HepG2 (cell line): Measurements from ENCODE around the gene MIOS. TPM values are rescaled to one million over a fixed set of nuclear protein-coding genes. Genes with fewer than 3 reads are reported as not detected.

Source experiments
- ATAC-seq: fragments of 200-7000 bp; cut with Tn5 transposase; 3 replicates; pipeline ENCODE4 v1.9.1; 2020; ENCODE audit warnings: mild to moderate bottlenecking, moderate library complexity
- BruUV-seq: library from RNA; stranded (reverse); fragments of 400-500 nt; replicated peaks from 2 replicates; lab custom pipeline; 2021; lab: Mats Ljungman, UMichigan
- CTCF ChIA-PET: fragments of 300-600 bp; formaldehyde crosslinking; extraction: SDS; loops from one replicate; lab custom pipeline; 2021; ENCODE audit warnings: low total read pairs, inconsistent platforms, low intra/inter-chr PET ratio; lab: Yijun Ruan, JAX
- POLR2A ChIA-PET: fragments of 350-600 bp; sonication (Branson Sonifier 250); formaldehyde crosslinking; loops from one replicate; lab custom pipeline; 2020; ENCODE audit warnings: antibody characterized with exemption, inconsistent platforms; lab: Yijun Ruan, JAX
- DNase-seq: peaks from one replicate; pipeline ENCODE4 v3.0.0-alpha.2; 2015; ENCODE audit warnings: low spot score
- FAIRE-seq: peaks from 3 replicates; lab custom pipeline; 2011; peaks lifted over from hg19 to GRCh38; lab: Jason Lieb, UNC
- H2AFZ ChIP-seq: one replicate; pipeline ENCODE4 v1.6.1; 2011; ENCODE audit warnings: low read length, inconsistent platforms
- H3K27ac ChIP-seq: fragments of 300-600 bp; 3 replicates; pipeline ENCODE4 v1.8.0; 2011; ENCODE audit warnings: mixed run types, mild to moderate bottlenecking, mixed read lengths, low read length, inconsistent platforms; ENCODE audit not compliant: insufficient read depth; ENCODE audit errors: extremely low read length
- H3K27me3 ChIP-seq, 2 experiments: fragments of 200-600 bp in 1 of 2; 2 replicates in 1 of 2; 3 replicates in 1 of 2; pipeline versions ENCODE4 v1.6.0 to v1.8.0; 2011; ENCODE audit warnings: low read length in 2 of 2, mild to moderate bottlenecking in 2 of 2, moderate library complexity in 2 of 2, inconsistent platforms in 1 of 2; ENCODE audit not compliant: insufficient read depth in 2 of 2, control insufficient read depth in 1 of 2
- H3K36me3 ChIP-seq, 2 experiments: fragments of 200-600 bp in 1 of 2; replicated peaks in 1 of 2; 2 replicates in 1 of 2; 3 replicates in 1 of 2; pipeline versions ENCODE4 v1.5.1 to v1.8.0; 2011; ENCODE audit warnings: low read length in 2 of 2, inconsistent platforms in 1 of 2; ENCODE audit not compliant: insufficient read depth in 2 of 2, control insufficient read depth in 1 of 2
- H3K4me1 ChIP-seq: 2 replicates; pipeline ENCODE4 v1.5.1; 2012; ENCODE audit warnings: low read length, inconsistent platforms; ENCODE audit not compliant: insufficient read depth
- H3K4me2 ChIP-seq: 2 replicates; pipeline ENCODE4 v1.6.0; 2011; ENCODE audit warnings: low read depth, low read length, inconsistent platforms
- H3K4me3 ChIP-seq, 3 experiments: fragments of 200-600 bp in 1 of 3; sonication (generic), shearing (Covaris generic) in 1 of 3; replicated peaks in 1 of 3; 2 replicates each; pipeline ENCODE4 v1.5.1; 2011 to 2016; ENCODE audit warnings: low read length in 3 of 3, inconsistent platforms in 2 of 3, low read depth in 2 of 3, mild to moderate bottlenecking in 2 of 3, control low read depth in 1 of 3, mixed read lengths in 1 of 3; ENCODE audit not compliant: insufficient read depth in 1 of 3
- H3K79me2 ChIP-seq: one replicate; pipeline ENCODE4 v1.6.1; 2011; ENCODE audit warnings: low read length, inconsistent platforms; ENCODE audit not compliant: insufficient read depth
- H3K9ac ChIP-seq: 2 replicates; pipeline ENCODE4 v1.6.0; 2011; ENCODE audit warnings: mild to moderate bottlenecking, low read depth, low read length, inconsistent platforms; ENCODE audit not compliant: insufficient read depth
- H3K9me3 ChIP-seq: 2 replicates; pipeline ENCODE4 v1.5.1; 2012; ENCODE audit warnings: mild to moderate bottlenecking, low read length
- H4K20me1 ChIP-seq: 2 replicates; pipeline ENCODE4 v1.6.0; 2011; ENCODE audit warnings: inconsistent platforms, mild to moderate bottlenecking, low read length, moderate library complexity; ENCODE audit not compliant: insufficient read depth
- CBX1 ChIP-seq: IDR thresholded peaks from one replicate; pipeline ENCODE4 v1.6.1; 2016; ENCODE audit warnings: antibody characterized with exemption, low read depth
- GTF2F1 ChIP-seq: fragments of 150-350 bp; IDR thresholded peaks from 2 replicates; pipeline ENCODE4 v1.6.1; 2014; ENCODE audit warnings: low read length
- HNF4A ChIP-seq: sonication (generic); formaldehyde crosslinking; IDR thresholded peaks from 2 replicates; pipeline ENCODE4 v1.4.0; 2020; ENCODE audit warnings: missing genetic modification reagents
- PHB2 ChIP-seq: fragments of 450-650 bp; IDR thresholded peaks from 2 replicates; pipeline ENCODE4 v1.6.1; 2018; ENCODE audit not compliant: partially characterized antibody
- PTBP1 ChIP-seq: fragments of 200-400 bp; formaldehyde crosslinking; IDR thresholded peaks from 2 replicates; pipeline ENCODE4 v1.6.1; 2018; ENCODE audit warnings: low read length, low read depth; ENCODE audit not compliant: poor library complexity, severe bottlenecking
- RAD51 ChIP-seq: fragments of 450-650 bp; IDR thresholded peaks from 2 replicates; pipeline ENCODE4 v1.6.1; 2016; ENCODE audit warnings: borderline replicate concordance
- RBM22 ChIP-seq: fragments of 200-400 bp; formaldehyde crosslinking; optimal IDR thresholded peaks from 2 replicates; pipeline ENCODE3; 2017; ENCODE audit warnings: mild to moderate bottlenecking, low read length, moderate library complexity
- RXRA ChIP-seq: sonication (generic); formaldehyde crosslinking; IDR thresholded peaks from 2 replicates; pipeline ENCODE4 v1.5.1; 2020; ENCODE audit warnings: missing genetic modification reagents
- SPEN ChIP-seq: sonication (generic); formaldehyde crosslinking; IDR thresholded peaks from 2 replicates; pipeline ENCODE4 v1.5.1; 2020; ENCODE audit warnings: low read depth, mild to moderate bottlenecking, missing genetic modification reagents
- ZBTB10 ChIP-seq: sonication (generic); formaldehyde crosslinking; IDR thresholded peaks from 2 replicates; pipeline ENCODE4 v1.4.0; 2020; ENCODE audit warnings: missing genetic modification reagents, borderline replicate concordance
- ZNF432 ChIP-seq: sonication (generic); formaldehyde crosslinking; IDR thresholded peaks from 2 replicates; pipeline ENCODE4 v1.5.0; 2020; ENCODE audit warnings: missing genetic modification reagents, mild to moderate bottlenecking, borderline replicate concordance
- ZNF7 ChIP-seq: IDR thresholded peaks from 2 replicates; pipeline ENCODE4 v1.6.1; 2016; ENCODE audit warnings: missing biosample characterization, missing genetic modification reagents
- WGBS: methylation state at CpG from one replicate; pipeline ENCODE4 v1.1.6; 2017; ENCODE audit warnings: low lambda C conversion rate; 5-methylcytosine and 5-hydroxymethylcytosine counted together
- in situ Hi-C: cut with HindIII; loops from 2 replicates; pipeline ENCODE4 v1.10.0; 2017; ENCODE audit warnings: low pct_unique_long_range_greater_than_20kb; ENCODE audit not compliant: extremely low pct_ligation_motif_present
- intact Hi-C: fragments of 100-400 bp; cut with micrococcal nuclease; formaldehyde crosslinking; loops from one replicate; pipeline ENCODE4 v1.10.0; 2022; ENCODE audit not compliant: unreplicated experiment
- polyA plus RNA-seq, 8 experiments: library from polyadenylated mRNA; depleted of rRNA in 3 of 8; stranded (reverse) in 7 of 8; unstranded in 1 of 8; fragments of >200 nt; fragmentation: Illumina TruSeq in 4 of 8; extraction: Trizol in 4 of 8; gene quantifications; 2 replicates each; pipeline versions ENCODE4 v1.2.1 to v1.2.3, GENCODE V29; 2011 to 2016; ENCODE audit warnings: low read depth in 4 of 8, missing spikeins in 1 of 8, mixed read lengths in 1 of 8; ENCODE audit not compliant: insufficient read depth in 1 of 8
- total RNA-seq, 5 experiments: library from RNA; depleted of rRNA; stranded (reverse); fragments of >200 nt; fragmentation: Illumina TruSeq; extraction: Trizol; gene quantifications; 2 replicates each; pipeline ENCODE4 v1.2.3, GENCODE V29; 2016; ENCODE audit warnings: low read depth in 1 of 5

Gene MIOS
- total and polyA plus RNA-seq, 2 of the 13 experiments (the other 11 are each of a cell fraction or from before 2014, with no cell fraction given), result 15.2 to 33.5 TPM

- ChIA-PET POLR2A (interaction anchor here (1.7 kb wide), 1 partner anchor 72 kb away, joined by 4 read pairs; the partner anchor contains the start of gene UMAD1), CTCF (no interaction called here)
- DNase-seq, result no peak
- Histone ChIP-seq H3K4me1 (peaks cover 42% of the 10 kb centered on the region), H3K79me2 (peaks cover 49% of the 10 kb centered on the region), H3K27ac (no peak overlapping the region), H3K4me2 (peak overlapping the region; percentile 76), H3K9me3 (no peaks in the 10 kb centered on the region), H3K36me3 (peaks cover 2 to 15% of the 10 kb centered on the region in 2 experiments; a peak in 3 of 5 replicates), H2AFZ (no peak overlapping the region), H4K20me1 (no peaks in the 10 kb centered on the region), H3K9ac (peak overlapping the region; percentile 89), H3K27me3 (no peaks in the 10 kb centered on the region), H3K4me3 (peak overlapping the region; percentile 67 to 83 (median 79); a peak in 4 of 6 replicates)
- no peak for ATAC-seq
- in situ Hi-C loops (no loop called here), intact Hi-C loops (no loop called here)
- no peak for TF ChIP-seq PHB2
- TF ChIP-seq ZNF432 (CRISPR knock-in tag), result no peak
- no peak for TF ChIP-seq PTBP1
- TF ChIP-seq ZNF7 (CRISPR knock-in tag), result no peak
- FAIRE-seq, result no peak
- WGBS, result 94% methylated on average over 4 of the region's 4 CpGs
- no TSS peak for BruUV-seq
Measured at GRCh38 chr7:7568553-7568952, 1.9 kb downstream of the MIOS start.

- Histone ChIP-seq H3K4me2 (peak overlapping the region; percentile 76), H3K79me2 (peaks cover 49% of the 10 kb centered on the region), H2AFZ (no peak overlapping the region), H3K27me3 (no peaks in the 10 kb centered on the region), H3K4me1 (peaks cover 37% of the 10 kb centered on the region), H3K27ac (no peak overlapping the region), H3K9me3 (no peaks in the 10 kb centered on the region), H3K9ac (no peak overlapping the region), H4K20me1 (no peaks in the 10 kb centered on the region), H3K4me3 (peak overlapping the region in 1 of 3 experiments; percentile 79; a peak in 1 of 6 replicates), H3K36me3 (peaks cover 2 to 16% of the 10 kb centered on the region in 2 experiments; a peak in 3 of 5 replicates)
- CTCF ChIA-PET, result no interaction called here
- BruUV-seq, result no TSS peak
- FAIRE-seq, result no peak
- in situ Hi-C loops (no loop called here), intact Hi-C loops (no loop called here)
- POLR2A ChIA-PET, result no interaction called here
- no peak for DNase-seq
- 80% methylated on average over 5 of the region's 5 CpGs for WGBS
- TF ChIP-seq SPEN (CRISPR knock-in tag), result no peak
- TF ChIP-seq RXRA (CRISPR knock-in tag), result no peak
- no peak for TF ChIP-seq RBM22
- TF ChIP-seq CBX1, result no peak
- TF ChIP-seq HNF4A (CRISPR knock-in tag), result no peak
- no peak for TF ChIP-seq ZBTB10 (CRISPR knock-in tag)
- no peak for TF ChIP-seq RAD51
- no peak for TF ChIP-seq GTF2F1
- no peak for ATAC-seq
Measured at GRCh38 chr7:7569081-7569527, 2.4 kb downstream of the MIOS start.
